WTC11 (cell line): ENCODE data around the gene FCRL6.

Experiments
- CTCF ChIP-seq: fragments of 200-600 bp; IDR thresholded peaks from 2 replicates; pipeline ENCODE4 v1.8.0; 2022; ENCODE audit warnings: antibody characterized with exemption
- SP1 ChIP-seq: sonication (generic); formaldehyde crosslinking; conservative IDR thresholded peaks from 2 replicates; pipeline ENCODE4 v1.8.1; 2022; ENCODE audit warnings: missing genetic modification reagents

- no peak for TF ChIP-seq SP1 (CRISPR knock-in tag)
- TF ChIP-seq CTCF, result no peak
Observed at GRCh38 chr1:159783724-159784123, 18.4 kb upstream of the FCRL6 start.
